Gastroesophageal sphincter (tissue), 3 donors: ENCODE results near the gene MATN3.

Experiments used
- POLR2A ChIP-seq, 2 donors: fragments of 450-650 bp; IDR thresholded peaks; one replicate each; pipeline ENCODE4 v1.6.1; 2017; ENCODE audit warnings: antibody characterized with exemption in 2 of 2, mild to moderate bottlenecking in 2 of 2, moderate library complexity in 1 of 2
- POLR2AphosphoS5 ChIP-seq: sonication (generic); formaldehyde crosslinking; IDR thresholded peaks from one replicate; pipeline ENCODE4 v1.6.1; 2017; ENCODE audit warnings: antibody characterized with exemption
- TF ChIP-seq, protein P1 (sequence below), 4 experiments: fragments of 200-600 bp in 2 of 4; fragments of 450-650 bp in 2 of 4; sonication (generic) in 1 of 4; IDR thresholded peaks; one replicate each; pipeline ENCODE4 v1.5.1; 2017 to 2019; ENCODE audit warnings: antibody characterized with exemption in 4 of 4, mild to moderate bottlenecking in 2 of 4, moderate library complexity in 2 of 4

DNA sequence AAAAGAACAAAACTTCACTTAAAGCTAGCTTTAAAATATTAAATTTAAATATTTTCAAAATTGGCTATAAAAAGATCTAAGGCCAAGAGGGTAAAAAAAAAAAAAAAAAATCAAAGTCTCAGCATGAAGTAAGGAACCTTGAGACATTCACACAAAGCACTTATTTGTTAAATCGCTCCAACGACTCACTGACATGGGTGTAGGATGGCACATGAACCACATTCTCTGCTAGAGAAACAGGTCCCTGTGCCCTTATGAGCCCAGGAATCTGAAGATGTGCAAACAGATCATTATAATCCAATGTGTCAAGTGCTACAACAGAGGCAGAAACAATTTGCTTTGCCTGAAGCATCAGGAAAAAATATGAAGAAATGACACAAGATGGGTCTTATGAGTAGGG lies 25.2 kb upstream of the MATN3 start:
- TF ChIP-seq, protein P1, sequence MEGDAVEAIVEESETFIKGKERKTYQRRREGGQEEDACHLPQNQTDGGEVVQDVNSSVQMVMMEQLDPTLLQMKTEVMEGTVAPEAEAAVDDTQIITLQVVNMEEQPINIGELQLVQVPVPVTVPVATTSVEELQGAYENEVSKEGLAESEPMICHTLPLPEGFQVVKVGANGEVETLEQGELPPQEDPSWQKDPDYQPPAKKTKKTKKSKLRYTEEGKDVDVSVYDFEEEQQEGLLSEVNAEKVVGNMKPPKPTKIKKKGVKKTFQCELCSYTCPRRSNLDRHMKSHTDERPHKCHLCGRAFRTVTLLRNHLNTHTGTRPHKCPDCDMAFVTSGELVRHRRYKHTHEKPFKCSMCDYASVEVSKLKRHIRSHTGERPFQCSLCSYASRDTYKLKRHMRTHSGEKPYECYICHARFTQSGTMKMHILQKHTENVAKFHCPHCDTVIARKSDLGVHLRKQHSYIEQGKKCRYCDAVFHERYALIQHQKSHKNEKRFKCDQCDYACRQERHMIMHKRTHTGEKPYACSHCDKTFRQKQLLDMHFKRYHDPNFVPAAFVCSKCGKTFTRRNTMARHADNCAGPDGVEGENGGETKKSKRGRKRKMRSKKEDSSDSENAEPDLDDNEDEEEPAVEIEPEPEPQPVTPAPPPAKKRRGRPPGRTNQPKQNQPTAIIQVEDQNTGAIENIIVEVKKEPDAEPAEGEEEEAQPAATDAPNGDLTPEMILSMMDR (IDR thresholded peaks at IDR 0.05) = no peak
- TF ChIP-seq POLR2AphosphoS5 (no peak), POLR2A (IDR thresholded peaks at IDR 0.05) (no peak)
